Activated CD4-positive, alpha-beta T cell treated with anti-CD3 and anti-CD28 coated beads, Interleukin-2, amount 10 ng/mL, durations not matched to agents 7 days and 5 days (primary cell): ENCODE measurements around the gene HSD17B12. TPM values are rescaled to one million over a fixed set of nuclear protein-coding genes. Genes with fewer than 3 reads are reported as not detected.

Source experiments
- CTCF ChIA-PET: fragments of 350-600 bp; sonication (Branson Sonifier 250); formaldehyde crosslinking; loops from one replicate; lab custom pipeline; 2021; ENCODE audit warnings: antibody characterized with exemption; lab: Charles Lee
- POLR2A ChIA-PET: fragments of 350-600 bp; sonication (Branson Sonifier 250); formaldehyde crosslinking; loops from one replicate; lab custom pipeline; 2021; ENCODE audit warnings: antibody characterized with exemption; lab: Charles Lee
- DNase-seq: peaks from one replicate; pipeline ENCODE4 v3.0.0-alpha.2; 2020
- H3K27ac Mint-ChIP-seq: one replicate; pipeline ENCODE4 v1.8.0; 2021; ENCODE audit warnings: mild to moderate bottlenecking, moderate library complexity, mixed read lengths
- H3K27me3 Mint-ChIP-seq: one replicate; pipeline ENCODE4 v1.8.0; 2021; ENCODE audit warnings: mixed read lengths
- H3K36me3 Mint-ChIP-seq: one replicate; pipeline ENCODE4 v1.8.0; 2021; ENCODE audit warnings: low read depth, mixed read lengths
- H3K4me1 Mint-ChIP-seq: one replicate; pipeline ENCODE4 v1.8.0; 2021; ENCODE audit warnings: mixed read lengths
- H3K4me3 Mint-ChIP-seq: one replicate; pipeline ENCODE4 v1.8.0; 2021; ENCODE audit warnings: mild to moderate bottlenecking, moderate library complexity, mixed read lengths
- H3K9me3 Mint-ChIP-seq: one replicate; pipeline ENCODE4 v1.8.0; 2021; ENCODE audit warnings: mixed read lengths
- total RNA-seq, 2 experiments: library from RNA; stranded (reverse); gene quantifications; one replicate each; pipeline ENCODE4 v1.2.3, GENCODE V29; 2021

Gene HSD17B12
- 10 to 100 TPM; 39.9 to 53.9 TPM for total RNA-seq

DNA sequence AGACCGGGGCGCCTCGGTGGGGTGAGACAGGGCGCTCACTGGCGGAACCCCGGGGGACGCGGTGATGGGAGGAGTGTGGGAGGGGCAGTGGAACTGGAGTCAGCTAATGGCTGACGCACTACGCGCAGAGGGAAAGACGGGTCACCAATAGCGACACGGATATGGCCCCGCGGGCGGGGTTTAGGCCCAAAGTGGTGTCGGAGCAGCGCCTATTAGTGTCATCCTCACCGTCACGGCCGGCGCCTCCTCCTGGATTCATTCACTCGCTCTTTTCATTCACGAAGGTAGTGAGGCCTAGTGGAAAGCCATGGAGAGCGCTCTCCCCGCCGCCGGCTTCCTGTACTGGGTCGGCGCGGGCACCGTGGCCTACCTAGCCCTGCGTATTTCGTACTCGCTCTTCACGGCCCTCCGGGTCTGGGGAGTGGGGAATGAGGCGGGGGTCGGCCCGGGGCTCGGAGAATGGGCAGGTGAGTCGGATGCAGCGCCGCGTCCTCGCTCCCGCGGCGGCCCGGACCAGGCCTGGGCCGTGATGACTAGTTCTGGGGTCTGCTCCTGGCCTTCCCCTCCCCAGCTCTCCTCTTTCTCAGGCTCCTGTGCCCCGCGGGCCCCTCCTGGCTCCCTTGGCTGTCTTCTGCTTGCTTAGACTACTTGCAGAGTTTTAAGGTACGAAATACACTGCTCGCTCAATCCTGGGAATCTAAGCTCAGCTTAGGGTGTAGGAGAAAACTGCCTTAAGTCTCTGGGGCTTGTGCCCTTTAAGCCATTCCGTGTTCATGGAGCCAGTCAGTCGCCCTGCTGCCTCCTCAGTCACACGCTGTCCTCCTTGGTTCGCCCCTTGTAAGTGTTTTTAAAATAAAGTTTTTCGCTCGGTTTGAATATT lies at the start of gene HSD17B12:
Gene HSD17B12 (plus strand): TSS at position 218 of the 880 bp plus-strand sequence. CDS start 90 bp downstream, at position 308.
- Mint-ChIP-seq H3K36me3 (peaks cover 36% of the 10 kb centered on the region), H3K27me3 (peaks cover 14% of the 10 kb centered on the region), H3K4me1 (peaks cover 39% of the 10 kb centered on the region), H3K9me3 (peaks cover 6% of the 10 kb centered on the region), H3K4me3 (peak within 1 kb of the TSS; percentile 89), H3K27ac (peak within 1 kb of the TSS; percentile 98)
- ChIA-PET POLR2A (interaction anchor here (0.7 kb wide), 1 partner anchor 61 kb away, joined by 3 read pairs; no protein-coding TSS in a partner anchor), CTCF (interaction anchor here (1.0 to 1.7 kb wide), 3 partner anchors 10 to 20 kb away, joined by 5 to 6 read pairs (median 5); no protein-coding TSS in a partner anchor)
- peak; percentile 100 for DNase-seq

DNA sequence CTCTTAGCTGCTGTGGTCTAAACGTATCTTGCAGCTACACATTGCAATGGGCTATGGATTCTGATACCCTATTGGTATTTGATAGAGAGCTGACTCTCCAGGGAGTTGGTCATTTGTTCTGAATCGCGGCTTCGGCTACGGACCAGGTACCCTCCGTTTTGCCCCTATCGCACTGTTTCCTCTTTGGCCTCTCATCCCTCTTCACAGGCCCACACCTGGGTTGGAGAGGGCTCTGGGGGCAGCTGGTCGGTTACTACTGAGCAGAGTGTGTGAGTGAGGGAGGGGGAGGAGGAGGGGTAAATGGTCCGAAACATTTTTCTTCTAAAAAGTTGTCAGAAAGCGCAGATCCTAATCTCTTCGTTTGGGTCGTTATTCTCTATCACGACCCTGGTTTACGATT lies 48.8 kb upstream of the HSD17B12 start:
- Mint-ChIP-seq H3K4me3 (no peak overlapping the region), H3K27me3 (peaks cover 59% of the 10 kb centered on the region), H3K27ac (no peak overlapping the region), H3K4me1 (no peaks in the 10 kb centered on the region), H3K9me3 (no peaks in the 10 kb centered on the region), H3K36me3 (no peaks in the 10 kb centered on the region)
- no peak for DNase-seq
- ChIA-PET CTCF (no interaction called here), POLR2A (no interaction called here)

DNA sequence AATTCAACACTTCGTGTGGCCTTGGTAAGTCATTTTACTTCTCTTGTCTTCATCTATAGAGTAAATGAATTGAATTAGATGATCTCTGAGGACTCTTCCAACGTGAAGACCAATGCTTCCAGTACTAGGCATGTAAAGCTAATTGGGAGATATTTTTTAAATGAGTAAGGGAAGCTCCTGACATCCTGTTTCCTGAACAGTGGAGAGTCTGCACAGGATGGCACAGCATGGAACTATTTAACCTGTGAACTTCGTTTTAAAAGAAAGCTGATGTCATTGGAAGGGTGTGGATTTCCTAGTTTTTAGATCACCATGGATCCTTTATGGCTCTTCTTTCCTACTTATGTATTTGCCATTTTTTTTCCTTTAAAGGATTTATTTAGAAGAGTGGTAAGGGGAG lies 48.4 kb upstream of the HSD17B12 start:
- no peaks in the 10 kb centered on the region for H3K4me1 Mint-ChIP-seq
- H3K27me3 Mint-ChIP-seq: peaks cover 56% of the 10 kb centered on the region
- no peak overlapping the region for H3K27ac Mint-ChIP-seq
- no peak overlapping the region for H3K4me3 Mint-ChIP-seq
- no peak for DNase-seq
- ChIA-PET CTCF (no interaction called here), POLR2A (no interaction called here)
- no peaks in the 10 kb centered on the region for H3K9me3 Mint-ChIP-seq
- no peaks in the 10 kb centered on the region for H3K36me3 Mint-ChIP-seq

DNA sequence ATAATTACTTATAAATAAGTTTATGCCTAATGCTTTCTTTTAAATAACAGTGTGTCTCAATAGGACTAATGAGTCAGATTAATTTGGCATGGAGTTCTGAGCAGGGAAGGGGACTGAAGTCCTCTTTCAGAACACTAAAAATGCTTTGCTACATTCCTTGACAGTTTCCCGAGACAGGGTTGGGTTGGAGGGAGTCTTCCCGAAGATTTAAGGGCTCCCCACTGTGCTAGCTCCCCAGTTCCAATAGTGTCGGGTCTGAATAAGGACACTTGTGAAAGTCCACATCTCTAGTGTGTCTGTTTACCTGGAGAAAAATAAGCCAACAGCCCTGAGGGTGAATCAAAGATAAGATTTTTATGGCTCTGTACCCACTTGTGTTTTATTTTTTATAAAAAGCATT lies 41.8 kb upstream of the HSD17B12 start:
- ChIA-PET CTCF (no interaction called here), POLR2A (no interaction called here)
- H3K4me3 Mint-ChIP-seq: no peak overlapping the region
- DNase-seq: no peak
- H3K4me1 Mint-ChIP-seq: peaks cover 2% of the 10 kb centered on the region
- H3K36me3 Mint-ChIP-seq: peaks cover under 1% of the 10 kb centered on the region
- no peak overlapping the region for H3K27ac Mint-ChIP-seq
- H3K9me3 Mint-ChIP-seq: no peaks in the 10 kb centered on the region
- H3K27me3 Mint-ChIP-seq: peaks cover 49% of the 10 kb centered on the region

DNA sequence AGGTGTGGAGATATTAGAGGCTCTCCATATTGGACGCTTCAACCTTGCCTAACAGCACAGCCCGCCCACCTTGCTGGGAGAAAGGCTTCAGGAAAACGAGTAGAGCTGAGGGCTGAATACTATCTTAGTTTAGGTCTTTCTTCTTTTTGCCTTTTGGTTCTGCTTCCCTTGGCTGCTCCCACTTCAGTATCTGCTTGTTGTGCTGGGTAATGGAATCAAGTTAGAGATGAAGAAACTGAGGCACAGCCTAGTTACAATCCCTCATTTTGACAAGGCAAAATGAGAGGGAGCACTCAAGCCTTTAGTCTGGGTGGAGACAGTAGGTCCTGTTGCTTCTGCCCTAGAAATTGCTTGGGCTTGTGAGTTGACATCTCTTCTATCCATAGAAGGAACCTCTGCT lies 41.3 kb upstream of the HSD17B12 start:
- Mint-ChIP-seq H3K9me3 (no peaks in the 10 kb centered on the region), H3K27me3 (peaks cover 47% of the 10 kb centered on the region), H3K4me1 (peaks cover 5% of the 10 kb centered on the region), H3K27ac (no peak overlapping the region), H3K36me3 (peaks cover 5% of the 10 kb centered on the region), H3K4me3 (no peak overlapping the region)
- DNase-seq: no peak
- POLR2A ChIA-PET: no interaction called here
- CTCF ChIA-PET: no interaction called here

DNA sequence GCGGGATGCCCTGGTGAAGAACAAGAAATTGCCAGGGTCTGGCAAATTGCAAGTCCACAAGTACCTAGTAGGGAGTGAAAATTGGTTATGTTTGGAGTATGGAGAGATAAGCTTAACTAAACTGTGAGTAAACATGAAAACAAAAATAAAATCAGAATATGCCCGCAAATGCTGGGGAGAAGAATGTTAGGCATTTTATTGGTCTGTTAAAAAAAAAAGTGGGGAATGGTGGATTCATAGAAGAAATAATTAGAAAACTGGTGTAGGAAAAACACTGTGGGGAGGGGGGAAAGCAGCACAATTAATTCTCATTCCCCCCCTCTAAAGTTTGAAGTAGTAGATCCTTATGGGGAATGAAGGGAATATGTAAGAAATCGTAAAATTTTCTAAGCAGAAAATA lies 40.6 kb upstream of the HSD17B12 start:
- H3K27me3 Mint-ChIP-seq: peaks cover 40% of the 10 kb centered on the region

DNA sequence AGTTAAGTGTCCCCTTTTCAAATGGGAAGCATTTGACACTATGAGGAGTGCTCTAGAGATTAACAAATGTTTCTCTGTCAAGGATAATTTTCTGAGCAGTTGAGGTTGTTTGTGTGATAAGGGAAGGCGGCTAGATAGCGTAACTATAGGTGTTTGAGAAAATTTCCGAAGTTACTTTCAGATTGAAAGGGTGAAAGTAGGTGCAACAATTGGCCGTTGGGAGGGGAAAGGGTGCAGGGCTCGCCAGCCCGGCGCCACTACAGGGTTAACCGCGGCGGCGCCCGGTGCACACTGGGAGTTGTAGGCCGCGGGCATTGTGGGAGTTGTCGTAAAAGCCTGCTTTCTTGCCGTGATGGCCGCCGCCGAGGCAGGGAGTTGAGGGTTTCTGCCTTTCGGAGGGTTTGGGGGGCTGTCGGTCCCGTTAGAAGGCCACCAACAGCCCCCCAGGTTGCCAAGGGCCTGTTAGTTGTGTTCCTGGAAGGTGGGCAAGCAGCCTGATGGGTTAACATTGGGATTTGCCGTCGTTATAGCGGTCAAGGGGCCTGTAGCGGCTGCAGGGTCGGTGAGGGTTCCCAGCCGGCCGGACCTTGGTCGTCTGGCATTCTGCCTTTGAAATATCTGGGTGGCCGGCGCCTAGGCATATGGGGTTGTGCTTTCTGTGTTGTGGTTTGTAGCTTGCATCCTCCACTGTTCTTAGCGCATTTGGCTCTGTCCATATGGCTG lies 36.5 kb upstream of the HSD17B12 start:
- Mint-ChIP-seq H3K36me3 (peaks cover 5% of the 10 kb centered on the region), H3K27me3 (peaks cover 17% of the 10 kb centered on the region)
- CTCF ChIA-PET: no interaction called here

More for the DNA sequence above, 40.6 kb upstream of the HSD17B12 start:
- ChIA-PET CTCF (no interaction called here), POLR2A (no interaction called here)
- Mint-ChIP-seq H3K36me3 (peaks cover 5% of the 10 kb centered on the region), H3K4me1 (peaks cover 9% of the 10 kb centered on the region), H3K27ac (no peak overlapping the region), H3K9me3 (no peaks in the 10 kb centered on the region), H3K4me3 (no peak overlapping the region)
- no peak for DNase-seq

DNA sequence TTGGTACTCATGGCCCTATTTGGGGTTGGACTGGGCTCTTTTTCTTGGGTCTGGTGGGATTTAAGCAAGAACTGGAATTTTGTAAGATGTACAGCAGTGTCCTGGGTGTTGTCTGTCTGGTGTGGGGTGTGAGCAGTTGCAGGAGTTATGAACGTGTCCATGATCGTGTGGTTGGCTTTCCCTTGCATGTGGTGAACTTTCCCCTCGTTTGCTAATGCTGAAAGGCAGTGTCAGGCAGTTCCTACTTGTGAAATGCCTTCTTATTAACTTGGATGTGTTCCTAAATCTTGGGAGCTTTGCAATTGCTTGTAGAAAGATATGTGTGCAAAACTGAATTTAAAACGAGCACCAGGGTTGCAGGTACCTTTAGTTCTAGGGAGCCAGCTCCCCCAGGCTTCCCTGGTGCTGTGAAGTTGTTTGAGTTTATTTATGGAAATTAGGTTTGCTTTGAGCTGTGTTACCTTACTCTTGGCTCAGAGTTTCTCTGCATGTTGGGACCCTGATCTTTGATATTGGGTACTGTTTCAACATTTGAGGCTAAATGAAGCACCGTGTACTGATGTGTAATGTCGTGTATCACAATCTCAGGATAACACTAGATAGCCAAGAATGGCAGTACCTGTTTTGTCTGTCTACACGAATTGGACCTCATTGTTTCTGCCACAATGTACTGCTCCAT lies 35.8 kb upstream of the HSD17B12 start:
- ChIA-PET POLR2A (no interaction called here), CTCF (no interaction called here)
- peak overlapping the region; percentile 82 for H3K27ac Mint-ChIP-seq

More for the DNA sequence above, 36.5 kb upstream of the HSD17B12 start:
- H3K4me1 Mint-ChIP-seq: peaks cover 20% of the 10 kb centered on the region
- no peaks in the 10 kb centered on the region for H3K9me3 Mint-ChIP-seq
- H3K4me3 Mint-ChIP-seq: peak overlapping the region; percentile 87
- DNase-seq: peak; percentile 90
- H3K27ac Mint-ChIP-seq: peak overlapping the region; percentile 82
- POLR2A ChIA-PET: no interaction called here

DNA sequence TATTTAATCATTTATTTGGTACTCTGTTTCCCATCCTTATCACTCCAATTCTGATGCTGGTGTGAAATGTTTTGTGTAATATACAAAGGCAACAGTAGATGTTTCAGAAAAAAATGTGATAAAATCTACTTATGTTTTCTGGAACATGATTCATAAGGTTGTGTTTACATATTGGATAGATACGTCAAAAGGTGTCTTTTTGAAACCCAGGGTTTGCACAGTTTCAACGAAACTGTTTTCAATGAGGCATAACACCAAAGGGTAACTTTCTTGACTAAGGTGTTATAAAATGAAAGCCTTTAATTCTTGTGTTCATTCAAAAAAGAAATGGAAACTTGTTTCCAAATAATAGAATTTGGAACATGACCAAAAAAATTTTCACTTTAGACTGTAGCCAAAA lies 33.8 kb upstream of the HSD17B12 start:
- CTCF ChIA-PET: no interaction called here
- POLR2A ChIA-PET: no interaction called here
- Mint-ChIP-seq H3K9me3 (peaks cover 3% of the 10 kb centered on the region), H3K4me3 (no peak overlapping the region), H3K4me1 (peaks cover 20% of the 10 kb centered on the region), H3K36me3 (peaks cover 5% of the 10 kb centered on the region), H3K27me3 (no peaks in the 10 kb centered on the region), H3K27ac (no peak overlapping the region)
- no peak for DNase-seq

More for the DNA sequence above, 35.8 kb upstream of the HSD17B12 start:
- no peak for DNase-seq
- peak overlapping the region; percentile 87 for H3K4me3 Mint-ChIP-seq
- H3K9me3 Mint-ChIP-seq: no peaks in the 10 kb centered on the region
- peaks cover 5% of the 10 kb centered on the region for H3K36me3 Mint-ChIP-seq
- H3K4me1 Mint-ChIP-seq: peaks cover 20% of the 10 kb centered on the region
- H3K27me3 Mint-ChIP-seq: peaks cover 10% of the 10 kb centered on the region

DNA sequence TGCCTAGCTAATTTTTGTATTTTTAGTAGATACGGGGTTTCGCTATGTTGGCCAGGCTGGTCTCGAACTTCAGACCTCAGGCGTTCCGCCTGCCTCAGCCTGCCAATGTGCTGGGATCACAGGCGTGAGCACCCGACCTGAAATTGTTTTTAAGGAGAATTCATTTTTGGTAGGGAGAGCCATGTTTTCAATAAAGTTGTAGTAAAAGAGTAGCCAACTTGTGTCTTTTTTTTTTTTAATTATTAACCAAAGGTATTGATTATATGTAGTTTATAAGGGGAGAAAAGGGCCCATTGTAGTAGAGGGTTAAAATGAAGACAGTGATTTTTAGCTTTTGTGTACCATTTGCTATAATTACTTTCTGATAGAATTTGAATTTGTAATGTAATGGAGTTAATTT lies 31.6 kb upstream of the HSD17B12 start:
- ChIA-PET CTCF (interaction anchor here (0.7 kb wide), 1 partner anchor 156 kb away, joined by 6 read pairs; no protein-coding TSS in a partner anchor), POLR2A (no interaction called here)
- DNase-seq: no peak
- Mint-ChIP-seq H3K27me3 (no peaks in the 10 kb centered on the region), H3K36me3 (peaks cover 3% of the 10 kb centered on the region), H3K4me1 (peaks cover 17% of the 10 kb centered on the region), H3K27ac (no peak overlapping the region), H3K4me3 (no peak overlapping the region), H3K9me3 (peaks cover 3% of the 10 kb centered on the region)

DNA sequence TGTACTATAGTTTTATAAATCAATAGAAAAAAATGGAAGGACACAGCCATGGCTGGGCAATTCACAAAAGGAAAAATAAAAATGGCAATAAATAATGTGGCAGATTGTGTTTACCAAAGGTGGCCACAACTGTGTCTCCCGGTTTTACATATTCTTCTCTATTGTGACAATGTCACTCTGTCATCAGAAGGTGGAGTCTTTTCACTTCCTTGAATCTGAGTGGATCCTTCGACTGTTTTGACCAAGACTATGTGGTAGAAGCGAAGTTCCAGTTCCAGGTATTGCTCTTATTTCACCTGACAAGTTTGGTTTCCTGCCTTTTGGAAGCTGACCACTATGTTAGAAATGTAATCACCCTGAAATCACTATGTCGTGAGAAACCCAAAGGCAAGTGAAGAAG lies 31.0 kb upstream of the HSD17B12 start:
- H3K27ac Mint-ChIP-seq: no peak overlapping the region
- CTCF ChIA-PET: no interaction called here
- peaks cover 15% of the 10 kb centered on the region for H3K4me1 Mint-ChIP-seq
- POLR2A ChIA-PET: no interaction called here
- no peak for DNase-seq
- no peaks in the 10 kb centered on the region for H3K27me3 Mint-ChIP-seq
- H3K4me3 Mint-ChIP-seq: no peak overlapping the region
- H3K9me3 Mint-ChIP-seq: peaks cover 3% of the 10 kb centered on the region
- no peaks in the 10 kb centered on the region for H3K36me3 Mint-ChIP-seq

DNA sequence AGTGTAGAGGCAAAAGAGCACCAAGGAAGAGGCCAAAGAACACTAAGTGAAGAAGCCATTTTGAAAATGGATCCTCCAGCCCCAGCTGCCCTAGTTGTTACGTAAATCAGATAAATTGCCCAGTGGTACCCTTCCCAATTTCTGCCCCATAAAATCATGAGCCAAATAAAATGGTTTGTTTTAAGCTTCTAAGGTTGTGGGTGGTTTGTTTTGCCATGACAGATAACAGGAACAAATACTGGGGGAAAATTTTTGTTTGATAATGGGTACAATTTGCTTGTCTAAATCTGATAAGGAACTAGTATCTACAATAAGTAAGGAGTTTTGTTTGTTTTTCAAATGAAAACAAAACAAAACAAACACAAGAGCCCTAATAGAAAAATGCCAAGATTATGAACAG lies 30.6 kb upstream of the HSD17B12 start:
- Mint-ChIP-seq H3K9me3 (peaks cover 3% of the 10 kb centered on the region), H3K36me3 (no peaks in the 10 kb centered on the region)
- CTCF ChIA-PET: no interaction called here

More for the DNA sequence above, 30.6 kb upstream of the HSD17B12 start:
- POLR2A ChIA-PET: no interaction called here
- H3K4me3 Mint-ChIP-seq: no peak overlapping the region
- peaks cover 3% of the 10 kb centered on the region for H3K27me3 Mint-ChIP-seq
- no peak overlapping the region for H3K27ac Mint-ChIP-seq
- H3K4me1 Mint-ChIP-seq: peaks cover 11% of the 10 kb centered on the region
- no peak for DNase-seq
